ENCODE data around the gene RAB11FIP4. TPM values are rescaled to one million over a fixed set of nuclear protein-coding genes. Genes with fewer than 3 reads are reported as not detected.

The RAB11FIP4 gene
- total and polyA plus RNA-seq, 4 donors, result 1.5 to 16.0 (median 3.3) TPM

DNA sequence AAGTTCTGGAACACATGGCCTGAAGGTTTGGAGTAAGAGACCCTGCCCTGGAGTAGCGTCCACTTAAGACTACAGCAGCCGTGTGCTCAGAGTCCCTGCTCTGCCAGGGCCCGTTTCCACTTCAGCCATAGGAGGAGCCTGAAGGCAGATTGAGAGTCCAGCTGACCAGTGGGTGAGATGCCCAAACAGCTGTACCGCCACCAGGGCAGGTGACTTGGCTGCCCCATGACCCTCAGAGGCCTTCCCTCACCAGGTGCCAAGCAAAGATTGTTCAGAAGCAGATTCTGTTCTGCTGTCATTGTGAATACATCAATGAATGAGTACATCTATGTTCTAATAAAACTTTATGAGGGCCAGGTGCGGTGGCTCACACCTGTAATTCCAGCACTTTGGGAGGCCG lies 178.8 kb downstream of the RAB11FIP4 start:
- peaks cover 23 to 61% (median 47%) of the 10 kb centered on the region in 4 donors for H3K4me1 ChIP-seq (ENCODE audit: control insufficient read depth in 4 of 4, insufficient read depth in 4 of 4, low read length in 3 of 4)
- no peak overlapping the region for H3K4me3 ChIP-seq (ENCODE audit: low read depth in 1 of 3, low read length in 3 of 3)

DNA sequence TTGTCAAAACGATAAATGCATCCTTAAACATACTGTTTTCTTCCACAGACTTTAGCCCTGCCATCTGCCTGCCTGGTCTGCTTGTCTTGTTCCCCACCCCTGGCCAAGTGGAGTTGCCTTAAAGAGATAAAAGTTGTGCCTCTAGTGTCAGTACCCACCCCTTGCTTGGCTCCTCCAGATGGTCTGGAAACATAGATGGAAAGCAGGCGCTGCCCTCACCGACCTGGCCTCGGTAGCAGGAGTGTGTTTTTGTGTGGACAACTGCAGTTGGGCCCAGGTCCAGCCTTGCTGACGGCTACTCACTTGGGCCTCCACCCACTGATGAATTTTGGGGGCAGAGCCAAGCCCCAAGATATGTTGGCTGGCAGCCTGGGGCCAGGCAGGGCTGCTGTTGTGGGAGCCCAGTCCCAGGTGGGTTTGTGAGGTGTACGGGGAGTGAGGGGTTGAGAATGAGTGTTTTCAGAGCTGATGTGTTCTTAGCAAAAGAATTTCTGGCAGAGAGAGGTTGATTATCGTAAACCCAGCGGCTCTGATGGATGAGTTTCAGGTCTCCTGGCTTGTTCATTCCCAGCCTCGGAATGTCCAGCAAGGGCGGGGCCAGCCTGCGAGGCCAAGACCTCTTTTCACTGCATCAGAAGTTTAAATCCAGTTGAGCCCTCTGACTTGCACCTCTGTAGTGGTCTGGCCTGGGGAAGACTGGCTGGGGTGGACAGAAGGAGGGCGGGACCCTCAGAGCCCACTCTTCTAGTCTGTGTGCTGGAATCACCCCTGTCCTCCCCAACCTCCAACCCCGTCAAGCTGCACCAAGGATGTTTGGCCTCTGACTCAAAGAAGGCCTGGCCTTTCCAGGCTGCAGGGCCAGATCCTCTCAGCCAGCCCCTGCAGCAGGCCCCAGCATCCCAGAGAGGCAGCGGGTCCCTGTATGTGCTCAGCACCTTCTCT lies 179.7 kb downstream of the RAB11FIP4 start:
- H3K4me1 ChIP-seq (ENCODE audit: control insufficient read depth in 4 of 4, insufficient read depth in 4 of 4, low read length in 3 of 4), result peaks cover 14 to 52% (median 39%) of the 10 kb centered on the region in 4 donors
- no peak overlapping the region for H3K9ac ChIP-seq (ENCODE audit: low read depth in 1 of 2, low read length in 2 of 2)
- no peak for TF ChIP-seq FOXA1 (IDR thresholded peaks at IDR 0.05)
- TF ChIP-seq HNF4A (conservative IDR thresholded peaks at IDR 0.05), result peak in 1 of 2 donors; percentile 40
- no peak for TF ChIP-seq YY1 (IDR thresholded peaks at IDR 0.05)
- TF ChIP-seq EGR1 (IDR thresholded peaks at IDR 0.05; ENCODE audit: low read depth in 2 of 2), result peak in 1 of 2 donors; percentile 23
- TF ChIP-seq GABPA (IDR thresholded peaks at IDR 0.05 in 1 of 2, conservative IDR thresholded peaks at IDR 0.05 in 1 of 2), result no peak
- no peak for TF ChIP-seq TAF1 (conservative IDR thresholded peaks at IDR 0.05)
- TF ChIP-seq, protein P1, sequence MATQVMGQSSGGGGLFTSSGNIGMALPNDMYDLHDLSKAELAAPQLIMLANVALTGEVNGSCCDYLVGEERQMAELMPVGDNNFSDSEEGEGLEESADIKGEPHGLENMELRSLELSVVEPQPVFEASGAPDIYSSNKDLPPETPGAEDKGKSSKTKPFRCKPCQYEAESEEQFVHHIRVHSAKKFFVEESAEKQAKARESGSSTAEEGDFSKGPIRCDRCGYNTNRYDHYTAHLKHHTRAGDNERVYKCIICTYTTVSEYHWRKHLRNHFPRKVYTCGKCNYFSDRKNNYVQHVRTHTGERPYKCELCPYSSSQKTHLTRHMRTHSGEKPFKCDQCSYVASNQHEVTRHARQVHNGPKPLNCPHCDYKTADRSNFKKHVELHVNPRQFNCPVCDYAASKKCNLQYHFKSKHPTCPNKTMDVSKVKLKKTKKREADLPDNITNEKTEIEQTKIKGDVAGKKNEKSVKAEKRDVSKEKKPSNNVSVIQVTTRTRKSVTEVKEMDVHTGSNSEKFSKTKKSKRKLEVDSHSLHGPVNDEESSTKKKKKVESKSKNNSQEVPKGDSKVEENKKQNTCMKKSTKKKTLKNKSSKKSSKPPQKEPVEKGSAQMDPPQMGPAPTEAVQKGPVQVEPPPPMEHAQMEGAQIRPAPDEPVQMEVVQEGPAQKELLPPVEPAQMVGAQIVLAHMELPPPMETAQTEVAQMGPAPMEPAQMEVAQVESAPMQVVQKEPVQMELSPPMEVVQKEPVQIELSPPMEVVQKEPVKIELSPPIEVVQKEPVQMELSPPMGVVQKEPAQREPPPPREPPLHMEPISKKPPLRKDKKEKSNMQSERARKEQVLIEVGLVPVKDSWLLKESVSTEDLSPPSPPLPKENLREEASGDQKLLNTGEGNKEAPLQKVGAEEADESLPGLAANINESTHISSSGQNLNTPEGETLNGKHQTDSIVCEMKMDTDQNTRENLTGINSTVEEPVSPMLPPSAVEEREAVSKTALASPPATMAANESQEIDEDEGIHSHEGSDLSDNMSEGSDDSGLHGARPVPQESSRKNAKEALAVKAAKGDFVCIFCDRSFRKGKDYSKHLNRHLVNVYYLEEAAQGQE (IDR thresholded peaks at IDR 0.05), result peak; percentile 41
- TF ChIP-seq FOXA2 (IDR thresholded peaks at IDR 0.05), result peak; percentile 12
- peak in 1 of 2 donors; percentile 13 for TF ChIP-seq RAD21 (IDR thresholded peaks at IDR 0.05)
- TF ChIP-seq NR2F2 (IDR thresholded peaks at IDR 0.05), result peak; percentile 74
- TF ChIP-seq SP1 (IDR thresholded peaks at IDR 0.05), result peak; percentile 15
- no peak for TF ChIP-seq JUND (IDR thresholded peaks at IDR 0.05)
- TF ChIP-seq RXRA (IDR thresholded peaks at IDR 0.05), result peak in 1 of 2 donors; percentile 39
- no peak overlapping the region for H3K4me3 ChIP-seq (ENCODE audit: low read depth in 1 of 3, low read length in 3 of 3)
- no peaks in the 10 kb centered on the region for H3K9me3 ChIP-seq (ENCODE audit: control insufficient read depth in 4 of 4, low read length in 3 of 4)
- WGBS, result 58% methylated on average over 14 of the region's 14 CpGs
- no peaks in the 10 kb centered on the region for H3K27me3 ChIP-seq (ENCODE audit: control insufficient read depth in 4 of 4, insufficient read depth in 4 of 4, low read length in 3 of 4)
- peak overlapping the region; percentile 39 to 77 for H3K27ac ChIP-seq (ENCODE audit: low read depth in 1 of 2, low read length in 2 of 2)
- DNase-seq (ENCODE audit: low spot score), result peak; percentile 64
- H3K36me3 ChIP-seq (ENCODE audit: control insufficient read depth in 4 of 4, insufficient read depth in 3 of 4, low read depth in 1 of 4, low read length in 3 of 4), result peaks cover 0 to 3% (median 1%) of the 10 kb centered on the region in 4 donors

More for the DNA sequence above, 178.8 kb downstream of the RAB11FIP4 start:
- no peak for DNase-seq (ENCODE audit: low spot score)
- H3K36me3 ChIP-seq (ENCODE audit: control insufficient read depth in 4 of 4, insufficient read depth in 3 of 4, low read depth in 1 of 4, low read length in 3 of 4), result peaks cover 0 to 3% (median 1%) of the 10 kb centered on the region in 4 donors
- peak overlapping the region; percentile 89 to 98 for H3K27ac ChIP-seq (ENCODE audit: low read depth in 1 of 2, low read length in 2 of 2)
- H3K9ac ChIP-seq (ENCODE audit: low read depth in 1 of 2, low read length in 2 of 2), result no peak overlapping the region
- no peak for TF ChIP-seq JUND (IDR thresholded peaks at IDR 0.05)
- TF ChIP-seq HNF4A (conservative IDR thresholded peaks at IDR 0.05), result no peak
- TF ChIP-seq FOXA2 (IDR thresholded peaks at IDR 0.05), result no peak
- no peak for TF ChIP-seq SP1 (IDR thresholded peaks at IDR 0.05)
- no peak for TF ChIP-seq EGR1 (IDR thresholded peaks at IDR 0.05; ENCODE audit: low read depth in 2 of 2)
- TF ChIP-seq, protein P1 (IDR thresholded peaks at IDR 0.05), result no peak
- TF ChIP-seq, protein P2, sequence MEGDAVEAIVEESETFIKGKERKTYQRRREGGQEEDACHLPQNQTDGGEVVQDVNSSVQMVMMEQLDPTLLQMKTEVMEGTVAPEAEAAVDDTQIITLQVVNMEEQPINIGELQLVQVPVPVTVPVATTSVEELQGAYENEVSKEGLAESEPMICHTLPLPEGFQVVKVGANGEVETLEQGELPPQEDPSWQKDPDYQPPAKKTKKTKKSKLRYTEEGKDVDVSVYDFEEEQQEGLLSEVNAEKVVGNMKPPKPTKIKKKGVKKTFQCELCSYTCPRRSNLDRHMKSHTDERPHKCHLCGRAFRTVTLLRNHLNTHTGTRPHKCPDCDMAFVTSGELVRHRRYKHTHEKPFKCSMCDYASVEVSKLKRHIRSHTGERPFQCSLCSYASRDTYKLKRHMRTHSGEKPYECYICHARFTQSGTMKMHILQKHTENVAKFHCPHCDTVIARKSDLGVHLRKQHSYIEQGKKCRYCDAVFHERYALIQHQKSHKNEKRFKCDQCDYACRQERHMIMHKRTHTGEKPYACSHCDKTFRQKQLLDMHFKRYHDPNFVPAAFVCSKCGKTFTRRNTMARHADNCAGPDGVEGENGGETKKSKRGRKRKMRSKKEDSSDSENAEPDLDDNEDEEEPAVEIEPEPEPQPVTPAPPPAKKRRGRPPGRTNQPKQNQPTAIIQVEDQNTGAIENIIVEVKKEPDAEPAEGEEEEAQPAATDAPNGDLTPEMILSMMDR (IDR thresholded peaks at IDR 0.05; ENCODE audit: low read depth, low read length, missing input control), result no peak
- TF ChIP-seq, protein P3, sequence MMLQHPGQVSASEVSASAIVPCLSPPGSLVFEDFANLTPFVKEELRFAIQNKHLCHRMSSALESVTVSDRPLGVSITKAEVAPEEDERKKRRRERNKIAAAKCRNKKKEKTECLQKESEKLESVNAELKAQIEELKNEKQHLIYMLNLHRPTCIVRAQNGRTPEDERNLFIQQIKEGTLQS (IDR thresholded peaks at IDR 0.05), result no peak
- TF ChIP-seq FOXA1 (IDR thresholded peaks at IDR 0.05), result no peak
- TF ChIP-seq TAF1 (conservative IDR thresholded peaks at IDR 0.05), result no peak
- TF ChIP-seq, protein P4, sequence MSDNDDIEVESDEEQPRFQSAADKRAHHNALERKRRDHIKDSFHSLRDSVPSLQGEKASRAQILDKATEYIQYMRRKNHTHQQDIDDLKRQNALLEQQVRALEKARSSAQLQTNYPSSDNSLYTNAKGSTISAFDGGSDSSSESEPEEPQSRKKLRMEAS (IDR thresholded peaks at IDR 0.05), result no peak
- TF ChIP-seq GABPA (IDR thresholded peaks at IDR 0.05 in 1 of 2, conservative IDR thresholded peaks at IDR 0.05 in 1 of 2), result no peak
- no peak for TF ChIP-seq HNF4G (IDR thresholded peaks at IDR 0.05)
- no peak for TF ChIP-seq NR2F2 (IDR thresholded peaks at IDR 0.05)
- WGBS, result 74% methylated on average over 6 of the region's 6 CpGs
- no peaks in the 10 kb centered on the region for H3K9me3 ChIP-seq (ENCODE audit: control insufficient read depth in 4 of 4, low read length in 3 of 4)
- H3K27me3 ChIP-seq (ENCODE audit: control insufficient read depth in 4 of 4, insufficient read depth in 4 of 4, low read length in 3 of 4), result no peaks in the 10 kb centered on the region

Data from liver (tissue), 9 donors.